A549 (cell line): ENCODE data around the gene CIDEA.

ENCODE experiments used
- CBX8 ChIP-seq: fragments of 200-600 bp; sonication (generic); IDR thresholded peaks from 2 replicates; pipeline ENCODE4 v1.6.1; 2016
- CTCF ChIP-seq: fragments of >200 bp; sonication (Bioruptor Twin); formaldehyde crosslinking; IDR thresholded peaks from 3 replicates; pipeline ENCODE4 v1.5.1; 2016
- EP300 ChIP-seq, 2 experiments: fragments of >200 bp; sonication (Bioruptor Twin); formaldehyde crosslinking; IDR thresholded peaks; 2 replicates in 1 of 2; 3 replicates in 1 of 2; pipeline ENCODE4 v1.6.1; 2016 to 2017
- KDM1A ChIP-seq: fragments of 200-600 bp; sonication (generic); IDR thresholded peaks from 2 replicates; pipeline ENCODE4 v1.6.1; 2016; ENCODE audit warnings: low read depth, mild to moderate bottlenecking
- NR3C1 ChIP-seq: fragments of >200 bp; sonication (Bioruptor Twin); formaldehyde crosslinking; IDR thresholded peaks from 3 replicates; pipeline ENCODE4 v1.6.1; 2017
- POLR2A ChIP-seq: IDR thresholded peaks from 2 replicates; pipeline ENCODE4 v1.6.1; 2012; ENCODE audit warnings: mild to moderate bottlenecking, low read length
- POLR2AphosphoS2 ChIP-seq: conservative IDR thresholded peaks from 2 replicates; pipeline ENCODE4 v1.6.1; 2012; ENCODE audit warnings: low read length, improper control_type of control experiment, inconsistent platforms
- SREBF2 ChIP-seq: fragments of 450-650 bp; IDR thresholded peaks from 2 replicates; pipeline ENCODE4 v1.6.1; 2014; ENCODE audit warnings: mild to moderate bottlenecking, moderate library complexity

DNA sequence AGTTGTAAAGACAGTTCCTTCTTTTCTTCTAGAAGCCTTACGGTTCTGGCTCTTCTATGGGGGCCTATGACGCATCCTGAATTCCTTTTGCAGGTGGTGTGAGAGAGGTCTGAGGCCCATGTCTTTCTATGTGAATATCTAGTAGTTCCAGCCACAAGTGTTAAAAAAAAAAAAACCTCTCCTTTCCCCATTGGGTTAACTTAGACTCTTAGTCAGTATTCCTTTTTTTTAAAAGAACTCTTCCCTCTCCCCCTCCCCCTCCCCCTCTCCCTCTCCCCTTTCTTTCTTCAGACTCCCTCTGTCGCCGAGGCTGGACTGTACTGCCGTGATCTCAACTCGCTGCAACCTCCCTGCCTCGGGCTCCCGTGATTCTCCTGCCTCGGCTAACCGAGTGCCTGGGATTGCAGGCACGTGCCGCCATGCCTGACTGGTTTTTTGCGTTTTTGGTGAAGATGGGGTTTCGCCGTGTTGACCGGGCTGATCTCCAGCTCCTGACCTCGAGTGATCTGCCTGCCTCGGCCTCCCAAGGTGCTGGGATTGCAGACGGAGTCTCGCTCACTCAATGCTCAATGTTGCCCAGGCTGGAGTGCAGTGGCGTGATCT is 11.4 kb upstream of the CIDEA start:
- no peak for TF ChIP-seq CTCF
- no peak for TF ChIP-seq POLR2A
- TF ChIP-seq CBX8 = no peak
- TF ChIP-seq NR3C1 = no peak
- TF ChIP-seq SREBF2 = no peak
- TF ChIP-seq KDM1A = no peak
- TF ChIP-seq POLR2AphosphoS2 = no peak
- TF ChIP-seq EP300 (IDR thresholded peaks at IDR 0.05) = no peak
